NCI-H1436 treated with DMSO at 0.1 percent for 48 hours (cell line): ENCODE results near the gene HOXB8.

Source experiments
- DNase-seq: peaks from one replicate; lab custom pipeline; 2025; lab: John Stamatoyannopoulos, UW

HOXB8 gene

DNA sequence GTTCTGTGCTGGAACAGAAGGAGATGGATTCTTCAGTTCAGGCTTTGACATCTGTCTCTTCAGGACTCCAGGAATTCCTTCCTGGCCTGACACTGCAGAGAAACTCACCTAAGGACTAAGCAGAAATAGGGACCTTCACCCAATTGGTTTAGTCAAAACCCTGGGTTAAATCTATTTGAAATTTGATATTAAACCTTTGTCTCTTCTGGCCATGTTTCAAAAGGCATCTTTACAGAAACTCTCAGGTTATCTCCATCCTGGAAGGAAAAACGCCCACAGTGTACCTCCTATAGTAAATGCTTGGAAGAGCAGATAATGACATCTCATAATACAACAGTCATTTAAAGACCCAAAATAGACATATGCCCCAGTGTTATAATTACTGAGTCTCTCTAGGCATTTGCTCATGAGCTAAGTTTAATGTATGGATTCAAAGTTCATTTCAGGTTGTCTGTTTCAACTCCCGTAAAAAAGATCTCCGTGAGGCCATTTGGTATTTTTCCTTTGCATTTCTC is 31.3 kb downstream of the HOXB8 start:
- DNase-seq: no peak

DNA sequence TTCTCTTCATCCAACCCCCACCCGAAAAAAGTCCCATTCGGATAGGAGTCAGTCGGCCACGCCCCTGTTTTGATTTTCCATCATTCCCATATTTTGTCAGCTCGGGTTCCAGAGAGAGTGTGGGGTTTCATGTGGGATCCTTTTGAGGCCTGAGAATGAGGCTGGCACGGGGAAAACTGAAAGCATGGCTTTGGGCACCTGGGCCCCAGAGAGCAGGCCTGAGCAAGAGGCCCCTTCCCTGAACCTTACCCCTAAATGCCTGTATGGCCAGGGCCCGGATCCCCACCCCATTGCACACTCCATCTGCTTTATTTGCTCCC is 32.4 kb downstream of the HOXB8 start:
- no peak for DNase-seq

DNA sequence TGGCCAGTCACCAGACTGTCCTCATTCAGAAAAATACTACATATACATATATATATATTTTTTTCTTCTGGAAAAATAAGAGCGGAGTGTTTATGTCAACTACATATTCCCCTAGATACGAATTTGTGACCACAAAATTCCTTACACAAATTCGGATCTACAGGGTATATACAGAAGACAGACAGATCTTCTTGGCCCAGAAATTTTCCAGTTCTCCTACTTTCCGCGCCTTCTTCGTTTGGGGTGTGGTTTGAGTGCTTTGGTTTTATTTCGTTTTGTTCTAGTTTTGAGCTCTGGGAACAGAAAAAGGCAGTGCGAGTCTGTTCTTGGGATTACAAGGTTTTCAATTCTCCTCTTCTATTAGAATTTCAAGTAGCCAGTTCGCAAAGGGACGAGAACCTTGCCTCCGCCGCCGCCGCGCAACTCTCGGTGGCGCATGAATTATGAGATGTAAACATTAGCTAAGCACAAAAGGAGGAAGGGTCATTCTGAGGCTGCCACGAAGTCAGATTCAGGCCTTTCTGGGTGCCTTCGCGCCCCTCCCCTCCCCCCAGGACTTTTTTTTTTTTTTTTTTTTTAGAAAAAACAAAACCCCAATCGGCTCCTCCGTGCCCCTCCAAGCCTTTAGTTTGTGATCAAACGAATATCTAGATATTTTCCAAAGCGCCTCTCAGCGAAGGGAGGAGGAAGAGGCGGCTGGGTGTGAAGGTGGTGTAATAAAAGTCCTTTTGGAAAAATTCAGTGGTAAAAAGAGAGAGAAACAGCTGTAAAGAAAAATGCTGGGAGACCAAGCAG is 35.1 kb downstream of the HOXB8 start:
- DNase-seq: no peak

DNA sequence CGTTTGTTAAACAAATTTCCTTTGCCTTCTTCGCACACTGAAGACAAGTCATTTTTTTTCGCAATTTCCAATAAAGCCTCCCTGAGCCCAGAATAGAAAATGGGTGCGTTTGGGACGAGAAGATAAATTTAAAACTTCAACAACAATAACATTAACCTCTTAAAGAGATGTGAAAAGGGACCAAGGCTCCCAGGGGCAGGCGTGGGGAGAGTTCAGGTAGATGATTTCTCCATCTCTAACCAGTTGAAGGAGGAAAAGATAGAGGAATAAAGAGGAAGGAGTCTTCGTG is 35.7 kb downstream of the HOXB8 start:
- DNase-seq: no peak

DNA sequence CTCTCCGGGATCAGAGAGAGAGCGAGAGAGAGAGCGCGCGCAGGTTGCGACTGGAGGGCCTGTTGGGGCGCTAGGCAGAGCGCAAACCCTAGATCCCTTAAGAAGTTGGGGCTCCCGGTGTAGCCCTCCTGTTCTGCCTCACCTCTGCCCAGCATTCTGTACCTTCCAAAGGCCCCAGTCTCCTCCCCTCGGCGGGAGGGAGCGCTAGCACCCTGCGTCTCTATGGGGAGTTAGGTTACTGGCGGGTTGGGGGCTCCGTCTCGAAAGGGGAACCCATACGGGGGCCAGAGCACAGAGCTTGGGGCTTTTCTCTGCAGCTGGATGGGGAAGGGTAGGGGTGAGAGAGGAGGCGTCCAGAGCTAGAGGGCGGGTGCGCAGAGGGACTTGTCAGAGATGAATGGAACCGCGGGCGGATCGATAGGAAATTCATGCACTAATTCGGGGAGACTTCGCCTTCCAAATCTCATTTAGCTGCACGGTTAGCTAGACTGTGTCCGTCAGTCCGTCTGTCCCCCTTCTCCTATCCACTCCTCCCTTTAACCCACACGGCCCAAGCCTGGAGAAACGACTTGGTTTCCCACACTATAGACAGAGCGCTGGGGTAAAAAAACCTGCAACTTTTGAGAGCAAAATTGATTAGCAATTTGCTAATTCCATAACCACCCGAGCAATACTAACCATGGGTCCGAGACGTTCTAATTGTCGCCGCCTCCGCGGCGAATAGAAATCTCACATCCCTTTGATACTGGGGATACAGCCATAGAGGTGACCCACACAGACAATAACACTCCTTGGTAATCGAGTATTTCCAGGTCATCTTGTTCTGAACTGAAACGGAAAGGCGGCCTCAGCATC is 36.2 kb downstream of the HOXB8 start:
- no peak for DNase-seq

DNA sequence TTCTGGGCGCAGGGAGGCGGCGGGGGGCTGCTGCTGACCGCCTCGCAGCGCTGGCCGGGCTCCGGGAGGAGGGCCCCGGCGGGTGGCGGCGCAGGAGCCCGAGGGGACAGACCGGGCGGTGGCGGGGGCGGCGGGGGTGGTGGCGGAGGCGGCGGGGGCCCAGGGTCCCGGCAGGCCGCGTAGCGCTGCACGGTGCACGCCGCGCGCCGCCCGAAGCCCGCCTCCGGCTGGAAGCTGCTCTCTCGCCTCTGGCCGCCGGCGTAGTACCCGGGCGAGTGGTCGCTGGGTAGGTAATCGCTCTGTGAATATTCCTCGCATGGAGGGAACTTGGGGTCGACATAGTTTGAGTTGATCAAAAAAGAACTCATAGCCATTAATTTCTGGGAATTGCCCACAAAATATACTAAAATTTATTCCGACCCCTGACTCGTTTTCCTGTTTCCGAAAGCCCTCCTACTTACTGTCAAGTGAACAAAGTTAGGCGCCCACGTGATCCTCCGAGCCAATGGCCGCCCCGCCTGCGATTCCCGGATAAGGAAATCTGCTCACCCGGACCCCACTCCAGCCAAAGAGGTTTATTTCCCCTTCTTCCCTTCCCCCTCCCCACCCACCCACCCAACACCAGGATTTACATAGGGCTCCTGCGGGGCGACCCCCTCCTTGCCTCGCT is 37.0 kb downstream of the HOXB8 start, which contains the start of gene HOXB4:
Gene HOXB4, minus strand, starts transcription at position 405 of the 670 bp plus-strand sequence. Its CDS starts 31 bp downstream, at position 374.
- DNase-seq: peak; percentile 43

DNA sequence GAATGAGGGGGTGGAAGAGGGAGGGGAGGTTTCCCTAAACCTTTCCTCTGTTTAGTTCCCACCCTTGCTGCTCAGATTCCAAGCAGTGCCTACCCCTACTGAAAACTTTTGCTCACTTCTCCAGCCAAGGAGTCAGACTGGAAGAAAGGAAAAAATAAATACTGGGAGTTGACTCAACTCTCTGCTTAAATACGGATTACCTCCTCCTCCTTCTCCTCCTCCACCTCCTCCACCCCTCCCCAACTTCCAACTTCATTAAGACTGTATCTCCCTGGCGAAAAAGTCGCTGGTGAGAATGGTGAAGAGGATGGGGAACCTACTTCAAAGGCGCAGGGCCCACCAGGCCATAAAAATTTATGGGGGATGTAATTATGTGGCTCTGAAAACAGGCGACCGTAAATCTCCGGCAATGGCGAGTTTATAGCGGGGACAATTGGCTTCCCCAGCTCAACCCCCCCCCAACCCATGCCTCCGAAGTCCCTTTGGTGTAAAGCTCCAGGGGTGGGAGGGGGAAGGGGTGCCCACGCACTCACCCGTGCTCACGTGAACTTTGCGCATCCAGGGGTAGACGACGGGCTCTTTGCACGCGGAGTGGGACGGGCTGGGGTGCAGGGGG is 37.7 kb downstream of the HOXB8 start:
- DNase-seq: no peak

DNA sequence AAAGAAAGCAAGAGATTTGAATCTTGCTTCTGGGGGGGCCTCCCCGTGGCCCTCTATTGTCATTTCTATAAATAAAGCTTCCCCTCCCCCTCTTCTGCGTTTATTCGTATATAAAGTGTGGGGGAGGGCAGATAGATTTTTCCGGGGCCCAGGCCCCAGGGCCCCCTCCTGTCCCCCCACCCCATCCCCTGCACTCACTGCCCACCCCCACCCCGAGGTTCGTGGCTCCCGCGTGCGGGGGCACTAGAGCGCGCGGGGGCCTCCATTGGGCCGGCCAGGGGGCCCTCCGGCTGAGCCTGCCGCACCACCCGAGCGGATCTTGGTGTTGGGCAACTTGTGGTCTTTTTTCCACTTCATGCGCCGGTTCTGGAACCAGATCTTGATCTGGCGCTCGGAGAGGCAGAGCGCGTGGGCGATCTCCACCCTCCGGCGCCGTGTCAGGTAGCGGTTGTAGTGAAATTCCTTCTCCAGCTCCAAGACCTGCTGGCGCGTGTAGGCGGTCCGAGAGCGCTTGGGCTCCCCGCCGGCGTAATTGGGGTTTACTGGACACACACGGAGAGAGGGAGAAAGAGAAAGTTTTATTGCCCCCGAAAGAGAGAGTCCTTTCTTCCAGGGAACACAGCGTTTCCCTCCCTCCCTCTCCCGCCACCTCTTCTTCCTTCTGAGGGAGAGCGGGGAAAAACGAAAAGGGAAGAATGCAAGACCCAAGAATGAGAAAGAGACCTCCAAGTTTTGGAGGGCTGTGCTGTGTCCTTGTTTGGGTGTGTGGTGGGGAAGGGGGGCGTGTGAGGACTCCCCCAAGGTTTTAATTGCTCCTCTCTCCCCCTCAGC is 38.4 kb downstream of the HOXB8 start:
- no peak for DNase-seq

DNA sequence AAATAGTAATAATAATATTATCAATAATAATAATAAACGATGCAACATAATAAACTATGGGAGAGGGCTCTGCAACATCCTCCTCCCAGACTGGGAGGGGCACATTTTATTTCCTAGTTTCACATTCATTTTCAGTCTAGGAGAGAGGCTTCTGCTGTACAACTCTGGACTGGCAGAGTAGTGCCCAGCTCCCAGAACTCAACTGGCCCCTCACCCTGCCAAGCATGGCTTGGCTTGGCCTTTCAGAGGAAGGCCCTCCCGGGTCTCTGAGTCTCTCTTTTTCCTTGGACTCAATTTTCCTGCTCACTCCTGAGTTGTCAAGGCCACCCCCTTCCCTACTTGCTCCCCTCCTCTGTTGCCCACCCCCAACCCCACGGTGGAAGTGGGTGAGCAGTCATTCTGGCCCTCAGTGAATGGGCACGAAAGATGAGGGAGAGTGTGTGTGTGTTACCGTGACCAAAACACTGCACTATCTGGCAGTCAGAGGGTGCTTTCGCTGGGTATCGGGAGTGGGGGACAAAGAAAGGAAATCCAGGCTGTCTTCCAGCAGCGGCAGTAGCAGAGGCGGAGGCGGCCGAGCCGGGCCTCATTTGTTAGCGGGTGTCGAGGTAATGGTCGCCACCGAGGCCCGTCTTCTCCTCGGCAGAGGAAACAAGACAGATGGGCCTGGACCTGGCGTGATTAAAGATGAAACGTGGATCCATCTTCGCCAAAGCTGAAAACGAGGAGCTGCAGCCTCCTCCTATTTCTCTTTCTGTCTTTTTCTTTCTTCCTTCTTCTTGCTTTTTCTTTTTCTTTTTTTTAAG is 39.2 kb downstream of the HOXB8 start:
- no peak for DNase-seq

DNA sequence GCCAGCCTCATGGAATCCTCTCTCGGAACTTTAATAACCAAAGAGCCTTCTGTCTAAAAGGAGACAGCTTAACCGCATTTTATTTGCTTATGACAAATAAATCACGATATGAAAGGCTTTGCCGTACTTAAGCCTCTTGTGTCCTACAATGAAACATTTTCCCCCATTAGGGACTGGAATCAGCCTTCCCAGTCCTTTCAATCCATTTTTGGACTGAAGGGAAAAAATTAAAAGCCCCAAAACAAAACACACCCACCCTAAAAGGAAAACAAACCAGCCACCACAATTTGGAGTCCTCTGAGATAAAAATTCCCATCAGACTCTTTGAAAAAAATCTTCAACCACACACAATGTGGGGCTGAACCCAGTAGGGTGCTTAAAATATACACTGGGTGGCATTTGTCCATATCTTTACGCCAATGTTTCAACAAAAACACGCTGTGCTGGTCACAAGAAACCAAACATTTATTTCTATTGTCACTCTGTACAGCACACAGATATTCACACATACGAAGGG is 40.0 kb downstream of the HOXB8 start:
- no peak for DNase-seq

DNA sequence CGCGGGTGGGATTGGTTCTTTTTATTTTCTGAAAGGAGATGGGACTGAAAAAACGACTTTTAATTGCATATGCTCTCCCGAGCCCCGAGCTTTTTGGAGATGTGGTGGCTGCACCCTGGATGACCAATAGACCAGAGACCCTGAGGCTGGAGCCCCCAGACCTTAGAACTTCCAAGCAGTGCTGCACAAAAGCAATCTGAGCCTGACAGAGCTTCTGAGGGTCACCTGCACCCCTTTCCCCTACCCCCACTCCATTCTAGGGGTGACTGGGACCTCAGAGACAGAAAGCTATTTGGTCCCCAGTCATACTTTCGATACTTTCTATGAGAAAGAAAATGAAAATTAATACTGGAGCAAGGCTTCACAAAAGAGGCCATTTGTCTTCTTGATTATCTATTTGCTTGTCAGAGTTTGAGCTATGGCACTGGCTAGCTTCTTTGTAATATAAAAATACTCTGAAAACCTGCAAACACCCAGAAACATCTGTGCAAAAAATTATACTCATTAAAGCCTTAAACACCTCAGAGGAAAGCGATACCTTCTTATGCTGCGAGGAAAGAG is 40.5 kb downstream of the HOXB8 start:
- no peak for DNase-seq

DNA sequence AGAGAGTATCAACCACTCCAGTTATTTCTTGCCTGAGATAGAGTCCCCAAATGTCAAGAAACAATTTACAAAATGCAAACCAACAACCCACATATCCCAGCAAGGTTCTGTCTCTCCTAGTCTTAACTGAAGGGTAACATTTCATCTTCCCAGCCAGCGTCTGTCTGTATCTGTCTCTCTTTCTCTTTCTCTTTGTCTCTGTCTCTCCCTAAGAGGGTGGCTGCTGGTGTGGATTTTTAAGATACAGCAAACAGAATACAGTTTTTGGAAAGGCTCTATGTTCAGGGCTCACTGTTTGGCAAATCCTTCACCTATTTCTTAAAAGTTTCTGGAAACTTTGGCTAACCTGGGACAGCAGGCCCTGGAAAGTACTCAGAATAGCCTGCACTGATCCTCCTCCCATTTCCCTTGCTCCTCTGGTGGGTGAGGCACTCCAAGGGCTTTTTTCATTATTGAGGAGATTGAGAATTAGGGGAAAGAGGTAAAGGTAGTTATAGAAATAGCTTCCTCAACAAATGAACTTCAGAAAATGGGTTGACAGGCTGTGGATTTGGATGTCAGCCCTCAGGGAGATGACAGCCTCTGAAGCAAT is 43.2 kb downstream of the HOXB8 start:
- no peak for DNase-seq

DNA sequence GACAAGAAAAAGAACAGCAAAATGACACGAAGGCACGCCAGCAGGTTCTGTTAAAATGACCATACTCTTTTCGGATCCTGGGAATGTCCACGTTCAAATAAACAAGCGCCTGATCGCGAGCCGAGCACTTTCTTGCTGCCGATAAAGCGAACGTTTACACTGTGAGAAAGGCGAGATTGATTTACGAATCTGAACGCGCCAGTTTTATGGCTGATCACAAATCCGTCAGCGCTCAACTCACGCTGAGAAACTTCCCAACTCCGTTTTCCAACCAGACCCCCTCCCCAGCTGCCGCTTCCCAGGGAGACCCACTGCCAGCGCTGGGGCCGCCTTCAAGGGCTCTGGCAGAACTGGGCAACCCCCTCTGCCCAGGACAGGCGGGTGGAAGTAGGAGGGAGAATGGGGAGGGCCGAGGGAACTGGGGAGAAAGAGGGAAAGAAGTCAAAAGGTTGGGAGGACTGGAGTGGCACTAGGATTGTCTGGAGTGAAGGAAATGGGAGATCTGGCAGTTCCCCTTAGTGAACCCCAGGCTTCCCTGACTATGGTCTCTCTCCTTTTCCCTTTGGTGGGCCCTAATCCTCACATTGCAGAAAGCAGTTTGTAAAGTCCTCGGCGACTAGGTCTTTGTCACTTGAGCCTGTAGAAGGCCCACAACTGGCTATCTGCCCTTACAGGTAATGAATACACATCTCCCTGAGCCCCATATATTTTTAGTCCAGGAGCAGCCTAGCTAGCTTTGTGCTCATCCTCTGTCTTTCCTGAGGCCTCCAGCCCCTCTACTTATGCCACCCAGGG is 43.9 kb downstream of the HOXB8 start:
- no peak for DNase-seq

DNA sequence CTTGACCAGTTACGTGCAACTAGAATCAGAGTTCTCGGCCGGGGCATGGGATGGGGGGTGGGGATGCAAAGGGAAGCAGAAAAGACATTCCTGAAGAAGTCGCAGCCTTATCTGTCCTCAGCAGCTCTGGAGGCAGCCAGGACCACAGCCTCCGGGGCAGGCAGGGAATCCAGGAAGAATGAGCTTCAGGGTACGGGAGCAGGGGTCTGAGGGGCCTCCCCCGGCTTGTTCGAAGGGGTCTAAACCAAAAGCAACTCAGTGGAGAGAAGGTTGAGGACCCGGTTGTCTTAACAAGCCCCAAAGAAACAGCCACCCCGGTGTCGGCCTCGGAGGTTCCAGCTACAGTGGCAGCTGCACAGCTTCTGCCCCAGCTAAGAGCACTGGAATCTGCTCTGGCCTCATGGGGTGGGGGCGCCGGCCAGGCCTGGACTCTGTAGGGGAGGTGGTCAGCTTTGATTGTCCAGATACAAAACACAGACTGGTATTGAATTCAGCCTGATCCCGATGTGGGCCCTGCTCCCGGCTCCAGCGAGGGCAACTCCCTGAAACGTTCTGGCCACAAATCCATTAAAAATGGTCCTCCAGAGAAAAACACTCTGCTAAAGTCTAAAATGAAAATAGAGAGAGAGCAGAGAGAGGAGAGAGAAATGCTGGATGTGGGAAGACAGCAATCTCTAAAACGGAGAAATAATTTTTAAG is 44.6 kb downstream of the HOXB8 start:
- no peak for DNase-seq

DNA sequence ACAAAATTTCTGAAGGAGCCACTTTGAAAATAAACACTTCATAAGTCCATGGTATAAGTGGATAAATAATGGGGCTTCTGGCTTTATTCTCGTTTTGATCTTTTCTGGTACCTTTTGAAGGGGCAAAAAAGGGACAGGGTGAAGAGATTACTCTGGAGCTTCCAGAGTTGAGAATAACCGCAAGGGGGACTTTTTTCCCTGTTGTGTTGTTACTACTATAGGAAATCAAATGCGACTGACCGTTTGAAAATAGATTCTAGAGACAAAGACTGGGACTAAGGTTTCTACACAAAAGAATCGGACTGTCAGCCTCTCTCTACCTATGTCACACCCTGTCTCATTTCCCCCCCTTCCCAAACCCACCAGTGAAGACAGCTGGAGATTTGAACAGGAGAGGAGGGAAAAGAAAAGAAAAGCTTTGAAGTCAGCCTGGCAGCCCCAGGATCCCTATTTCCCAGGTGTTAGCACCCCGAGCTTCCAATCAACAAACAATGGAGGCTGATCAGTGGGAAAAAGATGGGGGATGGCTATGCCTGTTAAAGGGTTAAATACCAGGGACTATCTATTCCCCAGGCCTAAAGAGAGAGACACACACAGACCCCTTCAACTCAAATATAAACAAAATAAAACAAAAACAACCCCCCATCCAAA is 45.3 kb downstream of the HOXB8 start:
- DNase-seq: no peak

DNA sequence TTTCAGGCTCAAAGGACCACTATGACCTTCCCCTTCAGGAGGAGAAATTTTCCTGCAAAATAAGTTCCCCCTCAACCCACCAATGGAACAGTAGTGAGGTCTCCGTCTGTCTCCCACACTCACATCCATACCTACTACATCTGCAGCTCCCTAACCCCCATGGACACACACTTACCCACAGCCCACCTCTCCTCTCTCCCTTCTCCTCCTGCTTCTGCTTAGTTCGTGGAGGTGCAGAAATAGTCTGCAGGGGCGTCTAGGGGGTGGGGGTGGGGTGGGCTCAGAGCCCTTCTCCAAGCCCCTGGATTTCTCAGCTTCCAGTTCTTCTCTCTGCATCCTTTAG is 45.9 kb downstream of the HOXB8 start:
- no peak for DNase-seq

DNA sequence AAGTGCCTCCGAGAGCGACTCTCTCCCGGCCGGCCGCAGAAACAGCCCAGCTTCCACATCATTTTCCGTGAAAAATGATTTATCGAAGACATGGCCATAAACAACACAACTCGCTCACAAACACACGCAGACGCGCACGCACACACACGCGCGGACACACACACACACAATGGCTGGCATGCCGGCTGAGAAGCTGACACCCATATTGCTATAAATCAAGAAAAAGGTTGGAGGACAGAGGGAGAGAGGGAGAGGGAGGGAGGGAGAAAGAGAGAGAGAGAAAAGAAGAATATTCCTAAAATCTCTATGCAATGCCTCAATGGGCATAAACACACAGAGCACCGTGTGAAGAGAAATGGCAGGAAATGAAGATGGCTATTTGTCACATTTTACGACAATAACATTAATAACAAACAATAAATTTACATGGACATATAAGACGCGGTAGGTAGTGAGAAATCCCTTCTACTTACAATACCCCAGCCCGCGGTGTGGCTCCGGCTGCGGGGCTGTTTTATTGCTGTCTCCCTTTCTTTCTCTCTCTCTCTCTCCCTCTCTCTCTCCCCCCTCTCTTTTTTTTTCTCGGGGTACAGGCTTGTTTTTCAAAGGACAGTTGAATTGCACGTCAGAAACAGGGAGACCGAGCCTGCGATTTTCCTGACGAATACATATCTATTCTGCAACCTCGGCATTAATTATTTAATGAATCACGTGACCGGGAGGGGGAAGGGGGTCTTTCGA is 46.4 kb downstream of the HOXB8 start:
- DNase-seq: no peak
